LNCaP clone FGC (cell line): ENCODE data around the gene AK2.

Experiments
- DNase-seq: peaks from one replicate; pipeline ENCODE4 v3.0.0-alpha.2; 2011; ENCODE audit warnings: low read depth
- H3K4me3 ChIP-seq: 2 replicates; pipeline ENCODE4 v1.5.1; 2011; ENCODE audit warnings: mild to moderate bottlenecking, low read depth, low read length, control low read depth
- CTCF ChIP-seq: IDR thresholded peaks from 2 replicates; pipeline ENCODE4 v1.5.1; 2012; ENCODE audit warnings: mild to moderate bottlenecking; ENCODE audit not compliant: control insufficient read depth, insufficient read depth; ENCODE audit errors: extremely low read depth

Gene AK2

DNA sequence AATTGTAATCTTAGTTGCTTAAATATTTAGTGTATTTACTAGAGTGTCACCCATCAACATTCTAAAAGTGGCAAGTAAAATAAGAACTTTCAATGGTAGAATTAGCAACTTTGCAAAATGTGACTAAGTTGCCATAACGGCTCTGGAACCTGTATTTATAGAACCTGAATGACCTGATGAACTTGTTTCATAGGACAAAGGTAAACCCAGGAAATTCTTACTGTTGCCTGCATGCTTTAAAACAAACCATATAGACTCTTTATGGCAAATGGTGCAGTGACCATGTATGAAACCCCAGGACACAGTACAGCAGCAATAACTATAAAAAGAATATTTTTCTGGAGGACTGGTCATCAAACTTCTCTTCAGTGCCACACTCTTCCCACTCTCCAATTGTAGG is 22.9 kb downstream of the AK2 start:
- peak; percentile 59 for DNase-seq
- H3K4me3 ChIP-seq, result no peak overlapping the region
- no peak for TF ChIP-seq CTCF

DNA sequence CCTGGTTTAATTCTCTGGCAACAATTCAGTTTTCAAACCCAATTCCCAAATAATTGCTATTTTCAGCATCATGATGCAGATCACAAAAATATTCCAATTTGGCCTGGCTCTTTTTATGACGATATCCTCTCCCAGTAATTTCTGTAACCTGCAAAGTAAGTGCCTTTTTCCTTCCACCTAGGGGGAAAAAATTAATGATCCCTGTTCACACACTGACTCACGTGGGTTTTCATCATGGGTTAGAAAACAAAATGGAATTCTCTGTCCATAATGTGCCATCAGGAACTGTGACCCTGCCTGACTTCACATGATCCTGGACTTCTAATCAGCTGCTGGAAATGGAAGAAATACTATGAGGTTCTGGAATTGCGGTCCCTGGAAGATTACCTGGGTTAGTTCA is 24.5 kb downstream of the AK2 start:
- no peak for TF ChIP-seq CTCF
- DNase-seq, result no peak
- H3K4me3 ChIP-seq, result no peak overlapping the region; the same call in 1 of the 2 replicates

DNA sequence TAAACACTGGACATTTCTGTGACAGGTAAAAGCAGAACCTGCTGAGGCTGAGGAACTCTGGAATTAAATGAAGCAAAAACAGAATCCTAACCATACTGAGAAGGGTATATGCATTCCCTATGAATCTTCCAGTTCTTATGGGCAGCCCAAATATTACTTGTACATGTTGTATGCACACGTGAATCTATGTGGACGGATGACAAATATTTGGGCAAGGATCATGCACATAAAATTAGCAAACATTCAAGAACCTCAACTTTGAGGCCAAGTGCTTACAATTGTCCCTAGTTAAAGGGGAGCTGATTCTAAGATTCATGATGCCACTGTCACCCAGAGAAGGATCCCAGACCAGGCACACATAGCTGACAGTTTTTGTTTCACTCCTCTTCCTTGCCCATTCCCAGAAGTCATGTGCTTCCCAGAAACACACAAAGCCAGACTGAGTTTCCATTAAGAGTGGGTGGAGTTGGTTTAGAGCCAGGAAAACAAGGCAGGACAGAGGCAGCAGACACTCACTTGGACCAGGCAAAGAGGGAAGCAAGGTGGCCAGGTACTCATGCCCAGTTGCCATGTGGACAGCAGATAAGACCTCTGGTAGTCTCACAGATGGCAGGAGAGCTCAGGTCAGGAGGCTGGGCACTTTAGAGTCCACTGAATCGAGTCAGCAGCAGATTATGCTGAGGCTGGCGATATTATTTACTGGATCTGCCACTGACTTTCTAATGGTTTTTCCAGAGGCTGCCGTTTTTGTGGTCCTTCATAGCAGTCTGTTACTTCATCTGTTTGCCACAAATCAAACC is 25.6 kb downstream of the AK2 start:
- TF ChIP-seq CTCF, result no peak
- DNase-seq, result peak; percentile 95
- H3K4me3 ChIP-seq, result no peak overlapping the region; the same call in 1 of the 2 replicates

DNA sequence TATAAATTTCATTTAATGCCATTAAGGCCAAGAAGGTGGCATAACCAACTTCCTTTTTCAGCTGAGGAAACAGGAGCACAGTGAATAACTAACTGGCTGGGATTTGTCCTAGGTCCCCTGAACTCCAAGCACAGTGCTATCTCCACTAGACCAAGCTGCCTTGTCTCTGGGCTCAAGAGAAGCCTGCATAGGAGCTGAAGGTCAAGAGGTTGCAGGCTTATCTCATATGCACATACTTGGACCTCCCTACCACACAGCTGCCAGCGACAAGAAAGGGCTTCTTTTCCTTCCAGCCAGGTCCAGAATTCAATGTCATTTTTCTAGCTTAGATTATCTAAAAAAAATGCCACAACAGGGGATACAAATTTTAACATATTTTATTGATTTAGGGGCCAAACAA is 27.1 kb downstream of the AK2 start:
- TF ChIP-seq CTCF, result no peak
- H3K4me3 ChIP-seq, result no peak overlapping the region
- no peak for DNase-seq

- peak; percentile 100 for DNase-seq
- TF ChIP-seq CTCF, result no peak
- H3K4me3 ChIP-seq, result no peak overlapping the region
Measured at GRCh38 chr1:33008051-33008914, 28.4 kb downstream of the AK2 start.

GRCh38 chr1:33007190-33008050 is 29.3 kb downstream of the AK2 start:
- 0 out of 2 replicates have a peak, but pooled peaks have one; percentile 11 for TF ChIP-seq CTCF
- no peak for DNase-seq

More at GRCh38 chr1:33007190-33008050, 29.3 kb downstream of the AK2 start:
- no peak overlapping the region for H3K4me3 ChIP-seq
